Measurements from ENCODE around the gene TJP1.

DNA sequence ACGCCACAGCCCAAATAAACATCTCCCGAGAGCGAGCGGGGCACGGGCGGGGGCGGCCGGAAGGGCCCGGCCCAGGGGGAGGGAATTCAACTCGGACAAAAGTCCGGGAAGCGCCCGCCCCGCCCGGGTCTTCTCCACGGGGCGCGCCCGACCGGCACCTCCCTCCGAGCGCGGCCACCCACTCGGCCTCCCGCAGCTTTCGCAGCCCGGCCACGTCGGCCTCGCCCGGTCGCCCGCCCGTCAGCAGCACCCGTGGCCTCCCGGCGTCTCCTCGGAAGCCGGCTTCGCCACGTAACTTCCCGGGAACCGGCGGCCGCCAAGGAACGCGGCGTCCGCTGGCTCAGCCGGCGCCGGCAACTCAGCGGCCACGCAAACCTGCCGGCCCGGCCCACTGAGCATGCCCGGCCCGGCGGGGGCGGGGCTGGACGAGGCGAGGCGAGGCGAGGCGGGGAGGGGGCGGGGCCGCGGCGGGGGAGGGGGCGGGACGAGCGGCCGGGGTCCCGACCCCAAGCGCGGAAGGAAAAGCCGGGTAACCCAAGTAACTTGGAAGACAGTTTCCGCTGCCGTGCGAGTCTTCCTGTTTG, at the start of gene TJP1:
- TF ChIP-seq POLR2A (IDR thresholded peaks at IDR 0.05), result peak; percentile 21 to 96 (median 82)
- TF ChIP-seq, protein P1, sequence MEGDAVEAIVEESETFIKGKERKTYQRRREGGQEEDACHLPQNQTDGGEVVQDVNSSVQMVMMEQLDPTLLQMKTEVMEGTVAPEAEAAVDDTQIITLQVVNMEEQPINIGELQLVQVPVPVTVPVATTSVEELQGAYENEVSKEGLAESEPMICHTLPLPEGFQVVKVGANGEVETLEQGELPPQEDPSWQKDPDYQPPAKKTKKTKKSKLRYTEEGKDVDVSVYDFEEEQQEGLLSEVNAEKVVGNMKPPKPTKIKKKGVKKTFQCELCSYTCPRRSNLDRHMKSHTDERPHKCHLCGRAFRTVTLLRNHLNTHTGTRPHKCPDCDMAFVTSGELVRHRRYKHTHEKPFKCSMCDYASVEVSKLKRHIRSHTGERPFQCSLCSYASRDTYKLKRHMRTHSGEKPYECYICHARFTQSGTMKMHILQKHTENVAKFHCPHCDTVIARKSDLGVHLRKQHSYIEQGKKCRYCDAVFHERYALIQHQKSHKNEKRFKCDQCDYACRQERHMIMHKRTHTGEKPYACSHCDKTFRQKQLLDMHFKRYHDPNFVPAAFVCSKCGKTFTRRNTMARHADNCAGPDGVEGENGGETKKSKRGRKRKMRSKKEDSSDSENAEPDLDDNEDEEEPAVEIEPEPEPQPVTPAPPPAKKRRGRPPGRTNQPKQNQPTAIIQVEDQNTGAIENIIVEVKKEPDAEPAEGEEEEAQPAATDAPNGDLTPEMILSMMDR (IDR thresholded peaks at IDR 0.05), result no peak
- TF ChIP-seq POLR2AphosphoS5 (IDR thresholded peaks at IDR 0.05), result peak; percentile 73 to 85

Measured in upper lobe of left lung (tissue), 4 donors.